K562 (cell line): ENCODE data around the gene METTL2B. TPM values are rescaled to one million over a fixed set of nuclear protein-coding genes. Genes with fewer than 3 reads are reported as not detected.

ENCODE experiments used
- ATF7 ChIP-seq: fragments of 450-650 bp; IDR thresholded peaks from 2 replicates; pipeline ENCODE4 v1.7.1; 2014; ENCODE audit warnings: mild to moderate bottlenecking, moderate library complexity
- BHLHE40 ChIP-seq: IDR thresholded peaks from 2 replicates; pipeline ENCODE4 v1.6.1; 2011; ENCODE audit warnings: low read length, improper control_type of control experiment
- CREM ChIP-seq: IDR thresholded peaks from 2 replicates; pipeline ENCODE4 v1.6.1; 2014; ENCODE audit warnings: antibody characterized with exemption, low read depth
- DMBX1 ChIP-seq: fragments of 250-450 bp; sonication (Bioruptor Pico); IDR thresholded peaks from 2 replicates; pipeline ENCODE4 v1.8.0; 2022; ENCODE audit warnings: inconsistent platforms, mild to moderate bottlenecking, moderate library complexity, borderline replicate concordance
- E2F6 ChIP-seq, 2 experiments: IDR thresholded peaks; 2 replicates each; pipeline ENCODE4 v1.6.1; 2011; ENCODE audit warnings: borderline replicate concordance in 1 of 2, control low read depth in 1 of 2, low read depth in 1 of 2, low read length in 1 of 2, mild to moderate bottlenecking in 1 of 2, mixed read lengths in 1 of 2, moderate library complexity in 1 of 2; ENCODE audit not compliant: insufficient read depth in 1 of 2, insufficient read length in 1 of 2, poor library complexity in 1 of 2, severe bottlenecking in 1 of 2; ENCODE audit errors: extremely low read depth in 1 of 2
- FOXP1 ChIP-seq: sonication (generic); formaldehyde crosslinking; IDR thresholded peaks from 2 replicates; pipeline ENCODE4 v1.8.0; 2022; ENCODE audit warnings: mild to moderate bottlenecking, missing genetic modification reagents
- GABPB1 ChIP-seq: sonication (generic); formaldehyde crosslinking; IDR thresholded peaks from 2 replicates; pipeline ENCODE4 v1.8.0; 2022; ENCODE audit warnings: mild to moderate bottlenecking, missing genetic modification reagents
- GATAD2B ChIP-seq: fragments of 450-650 bp; IDR thresholded peaks from 2 replicates; pipeline ENCODE4 v1.6.1; 2017; ENCODE audit warnings: mild to moderate bottlenecking, borderline replicate concordance
- HMGN3 ChIP-seq: IDR thresholded peaks from 2 replicates; pipeline ENCODE4 v1.6.1; 2011; ENCODE audit warnings: borderline replicate concordance, low read depth, mild to moderate bottlenecking, mixed read lengths, low read length; ENCODE audit not compliant: insufficient read length; ENCODE audit errors: extremely low read depth
- POLR2H ChIP-seq: IDR thresholded peaks from 2 replicates; pipeline ENCODE4 v1.6.1; 2016; ENCODE audit warnings: missing genetic modification characterization, low read depth, mild to moderate bottlenecking, control low read depth, missing compliant biosample characterization, moderate library complexity
- RBM22 ChIP-seq: fragments of 200-400 bp; formaldehyde crosslinking; IDR thresholded peaks from 2 replicates; pipeline ENCODE4 v1.6.1; 2018; ENCODE audit warnings: low read length, low read depth; ENCODE audit not compliant: poor library complexity, severe bottlenecking
- RBM25 ChIP-seq: fragments of 200-400 bp; formaldehyde crosslinking; IDR thresholded peaks from 2 replicates; pipeline ENCODE4 v1.6.1; 2018; ENCODE audit warnings: low read length, low read depth, moderate library complexity; ENCODE audit not compliant: severe bottlenecking
- SUPT5H ChIP-seq: fragments of 450-650 bp; IDR thresholded peaks from 2 replicates; pipeline ENCODE4 v1.6.1; 2016
- THAP12 ChIP-seq: fragments of 250-450 bp; sonication (Bioruptor Pico); IDR thresholded peaks from 2 replicates; pipeline ENCODE4 v1.9.0; 2021; ENCODE audit warnings: mild to moderate bottlenecking, inconsistent platforms
- ZBTB1 ChIP-seq: sonication (generic); formaldehyde crosslinking; IDR thresholded peaks from 2 replicates; pipeline ENCODE4 v1.8.1; 2023; ENCODE audit warnings: missing genetic modification reagents, low read depth, mild to moderate bottlenecking, borderline replicate concordance
- ZBTB11 ChIP-seq, 3 experiments: fragments of 200-800 bp in 1 of 3; fragments of 250-450 bp in 1 of 3; fragments of 450-650 bp in 1 of 3; sonication (Bioruptor Pico) in 1 of 3; sonication (Bioruptor generic) in 1 of 3; formaldehyde crosslinking in 1 of 3; IDR thresholded peaks; 2 replicates each; pipeline versions ENCODE4 v1.6.1 to v1.8.0; 2016 to 2022; ENCODE audit warnings: mild to moderate bottlenecking in 2 of 3, missing genetic modification characterization in 2 of 3, missing compliant biosample characterization in 1 of 3, moderate library complexity in 1 of 3
- ZNF431 ChIP-seq: sonication (generic); formaldehyde crosslinking; IDR thresholded peaks from 2 replicates; pipeline ENCODE4 v1.8.0; 2022; ENCODE audit warnings: mild to moderate bottlenecking, missing genetic modification reagents
- ZNF507 ChIP-seq: conservative IDR thresholded peaks from 2 replicates; pipeline ENCODE4 v1.6.1; 2017; ENCODE audit warnings: missing genetic modification characterization, missing compliant biosample characterization
- polyA plus RNA-seq, 8 experiments: library from polyadenylated mRNA; depleted of rRNA in 4 of 8; stranded (reverse) in 5 of 8; unstranded in 3 of 8; fragments of >200 nt; fragmentation: Nextera tagmentation in 2 of 8; fragmentation: Illumina TruSeq in 1 of 8; extraction: Ambion mirVana in 2 of 8; extraction: Trizol in 1 of 8; gene quantifications; 2 replicates each; pipeline versions ENCODE4 v1.2.1 to v1.2.3, GENCODE V29; 2011 to 2014; ENCODE audit warnings: inconsistent platforms in 1 of 8, missing spikeins in 1 of 8
- total RNA-seq, 7 experiments: library from RNA; depleted of rRNA in 6 of 7; stranded (reverse); fragments of >200 nt in 6 of 7; fragmentation: Illumina TruSeq in 2 of 7; extraction: Trizol in 2 of 7; gene quantifications; 2 replicates each; pipeline versions ENCODE4 v1.2.1 to v1.2.3, GENCODE V29; 2011 to 2021; ENCODE audit warnings: low replicate concordance in 1 of 7

METTL2B gene
- total and polyA plus RNA-seq, 9 of the 15 experiments (the other 6 are each of a cell fraction or from before 2014, with no cell fraction given), result 35.9 to 95.7 (median 79.2) TPM

GRCh38 chr7:128531105-128531954 is 54.8 kb downstream of the METTL2B start (continued):
- peak; percentile 58; the same call in 1 of the 2 replicates for TF ChIP-seq DMBX1 (CRISPR knock-in tag)
- peak; percentile 70 for TF ChIP-seq RBM22
- TF ChIP-seq ATF7, result 0 out of 2 replicates have a peak, but pooled peaks have one; percentile 32
- 0 out of 2 replicates have a peak, but pooled peaks have one; percentile 8 for TF ChIP-seq BHLHE40
- TF ChIP-seq POLR2H (tag), result peak; percentile 33; the same call in 1 of the 2 replicates
- TF ChIP-seq THAP12 (CRISPR knock-in tag), result peak; percentile 74; the same call in 1 of the 2 replicates
- 0 out of 2 replicates have a peak, but pooled peaks have one; percentile 17 for TF ChIP-seq ZNF507
- TF ChIP-seq GATAD2B, result peak; percentile 88
- TF ChIP-seq ZBTB11 (CRISPR knock-in tag; IDR thresholded peaks at IDR 0.05), result peak in 1 of 3 experiments; percentile 33; a peak in 2 of 6 replicates
- TF ChIP-seq E2F6 (IDR thresholded peaks at IDR 0.05; ENCODE audit: borderline replicate concordance in 1 of 2, extremely low read depth in 1 of 2, insufficient read depth in 1 of 2, insufficient read length in 1 of 2, low read depth in 1 of 2, low read length in 1 of 2, poor library complexity in 1 of 2, severe bottlenecking in 1 of 2), result peak in 1 of 2 experiments; percentile 51
- TF ChIP-seq FOXP1 (CRISPR knock-in tag), result peak; percentile 43; the same call in 1 of the 2 replicates
- 0 out of 2 replicates have a peak, but pooled peaks have one; percentile 42 for TF ChIP-seq ZBTB1 (CRISPR knock-in tag)
- TF ChIP-seq GABPB1 (CRISPR knock-in tag), result peak; percentile 46; the same call in 1 of the 2 replicates
- TF ChIP-seq SUPT5H, result peak; percentile 61
- peak; percentile 69 for TF ChIP-seq CREM
- TF ChIP-seq HMGN3, result peak; percentile 75
- peak; percentile 78 for TF ChIP-seq RBM25
- 0 out of 2 replicates have a peak, but pooled peaks have one; percentile 36 for TF ChIP-seq ZNF431 (CRISPR knock-in tag)
